ENCODE data around the gene PER1.

DNA sequence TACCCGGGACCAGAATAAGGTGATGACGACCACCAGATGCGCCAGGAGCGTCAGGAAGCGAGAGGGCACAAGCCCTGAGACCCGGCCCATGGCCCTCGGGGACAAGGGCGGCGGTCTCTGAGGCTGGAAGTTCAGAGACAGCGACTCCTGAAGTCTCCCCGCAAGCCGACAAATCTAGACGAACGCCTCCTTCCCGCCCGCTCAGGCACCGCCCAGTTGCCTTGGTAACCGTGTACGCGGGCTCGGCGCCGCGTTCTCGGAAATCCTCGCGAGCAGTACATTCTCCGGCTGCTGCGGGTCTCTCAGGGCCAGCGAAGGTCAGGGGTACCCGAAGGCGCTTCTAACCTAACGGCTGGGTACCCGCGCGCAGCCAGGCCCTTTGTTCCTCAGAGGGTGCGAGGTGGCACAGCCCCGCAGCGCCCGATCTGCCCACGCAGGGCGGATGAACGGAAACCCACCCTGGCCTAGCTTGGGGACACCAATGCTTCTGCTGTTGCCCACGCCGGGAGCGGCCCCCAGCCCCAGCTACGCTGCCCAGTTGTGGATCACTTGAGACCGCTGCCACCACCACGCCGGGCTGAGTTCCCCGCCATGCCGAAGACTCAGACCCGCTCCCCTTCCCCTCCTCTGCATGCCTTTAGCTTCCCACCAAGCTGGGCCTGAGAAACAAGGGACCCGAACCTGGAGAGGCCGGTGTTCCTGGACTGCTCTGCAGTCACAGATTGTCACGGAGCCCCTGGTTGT lies 24.2 kb upstream of the PER1 start, which contains the start of gene TMEM107:
- TF ChIP-seq, protein P1, sequence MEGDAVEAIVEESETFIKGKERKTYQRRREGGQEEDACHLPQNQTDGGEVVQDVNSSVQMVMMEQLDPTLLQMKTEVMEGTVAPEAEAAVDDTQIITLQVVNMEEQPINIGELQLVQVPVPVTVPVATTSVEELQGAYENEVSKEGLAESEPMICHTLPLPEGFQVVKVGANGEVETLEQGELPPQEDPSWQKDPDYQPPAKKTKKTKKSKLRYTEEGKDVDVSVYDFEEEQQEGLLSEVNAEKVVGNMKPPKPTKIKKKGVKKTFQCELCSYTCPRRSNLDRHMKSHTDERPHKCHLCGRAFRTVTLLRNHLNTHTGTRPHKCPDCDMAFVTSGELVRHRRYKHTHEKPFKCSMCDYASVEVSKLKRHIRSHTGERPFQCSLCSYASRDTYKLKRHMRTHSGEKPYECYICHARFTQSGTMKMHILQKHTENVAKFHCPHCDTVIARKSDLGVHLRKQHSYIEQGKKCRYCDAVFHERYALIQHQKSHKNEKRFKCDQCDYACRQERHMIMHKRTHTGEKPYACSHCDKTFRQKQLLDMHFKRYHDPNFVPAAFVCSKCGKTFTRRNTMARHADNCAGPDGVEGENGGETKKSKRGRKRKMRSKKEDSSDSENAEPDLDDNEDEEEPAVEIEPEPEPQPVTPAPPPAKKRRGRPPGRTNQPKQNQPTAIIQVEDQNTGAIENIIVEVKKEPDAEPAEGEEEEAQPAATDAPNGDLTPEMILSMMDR (conservative IDR thresholded peaks at IDR 0.05; ENCODE audit: low read length), result no peak
- TF ChIP-seq EZH2phosphoT487 (IDR thresholded peaks at IDR 0.05; ENCODE audit: borderline replicate concordance), result no peak

All from Loucy (cell line).